Subcutaneous abdominal adipose tissue (tissue), 5 donors: ENCODE results near the gene CD69.
"Not testable (repeated sequence)": the region's sequence is repeated elsewhere in the genome, so short reads cannot be mapped to it uniquely, and the experiment has no call there.

Experiments
- H3K27ac ChIP-seq: one replicate; pipeline ENCODE4 v1.7.0; 2013; ENCODE audit warnings: low read depth, mild to moderate bottlenecking, inconsistent platforms, low read length, moderate library complexity
- H3K27me3 ChIP-seq, 5 donors: one replicate each; pipeline ENCODE4 v1.7.0; 2013; ENCODE audit warnings: low read length in 5 of 5, inconsistent platforms in 1 of 5; ENCODE audit not compliant: control insufficient read depth in 5 of 5, insufficient read depth in 4 of 5
- H3K36me3 ChIP-seq, 5 donors: one replicate each; pipeline ENCODE4 v1.7.0; 2013; ENCODE audit warnings: low read length in 5 of 5; ENCODE audit not compliant: control insufficient read depth in 5 of 5, insufficient read depth in 5 of 5
- H3K4me1 ChIP-seq, 5 donors: one replicate each; pipeline ENCODE4 v1.7.0; 2013; ENCODE audit warnings: low read length in 5 of 5, mild to moderate bottlenecking in 3 of 5, moderate library complexity in 1 of 5; ENCODE audit not compliant: control insufficient read depth in 5 of 5, insufficient read depth in 5 of 5
- H3K4me3 ChIP-seq, 5 donors: one replicate each; pipeline ENCODE4 v1.7.0; 2013; ENCODE audit warnings: low read length in 5 of 5, low read depth in 1 of 5
- H3K9ac ChIP-seq, 5 donors: one replicate each; pipeline ENCODE4 v1.7.0; 2013; ENCODE audit warnings: low read length in 5 of 5, mild to moderate bottlenecking in 4 of 5, moderate library complexity in 3 of 5
- H3K9me3 ChIP-seq, 5 donors: one replicate each; pipeline ENCODE4 v1.7.0; 2013; ENCODE audit warnings: low read length in 5 of 5; ENCODE audit not compliant: control insufficient read depth in 5 of 5
- donor health status: healthy.
- donor health status: healthy.
- donor health status: healthy.
- donor health status: healthy.
- donor health status: healthy.

CD69 gene

GRCh38 chr12:9724023-9724422, 36.7 kb downstream of the CD69 start:
- Histone ChIP-seq H3K27me3 (no peaks in the 10 kb centered on the region), H3K4me3 (no peak overlapping the region)

GRCh38 chr12:9721394-9722092, 39.2 kb downstream of the CD69 start:
- no peaks in the 10 kb centered on the region for H3K4me1 ChIP-seq
- no peaks in the 10 kb centered on the region for H3K9me3 ChIP-seq
- H3K27me3 ChIP-seq, result no peaks in the 10 kb centered on the region
- no peak overlapping the region for H3K9ac ChIP-seq
- H3K36me3 ChIP-seq, result no peaks in the 10 kb centered on the region
- H3K4me3 ChIP-seq, result no peak overlapping the region
- no peak overlapping the region for H3K27ac ChIP-seq

More at GRCh38 chr12:9724023-9724422, 36.7 kb downstream of the CD69 start:
- H3K9me3 ChIP-seq, result no peaks in the 10 kb centered on the region
- no peak overlapping the region for H3K9ac ChIP-seq
- H3K36me3 ChIP-seq, result no peaks in the 10 kb centered on the region
- H3K4me1 ChIP-seq, result no peaks in the 10 kb centered on the region
- H3K27ac ChIP-seq, result no peak overlapping the region

- H3K4me3 ChIP-seq, result no peak overlapping the region
- no peaks in the 10 kb centered on the region for H3K9me3 ChIP-seq
- H3K36me3 ChIP-seq, result no peaks in the 10 kb centered on the region
- H3K27ac ChIP-seq, result no peak overlapping the region
- H3K27me3 ChIP-seq, result no peaks in the 10 kb centered on the region
- no peak overlapping the region for H3K9ac ChIP-seq
- H3K4me1 ChIP-seq, result no peaks in the 10 kb centered on the region
Observed at GRCh38 chr12:9719790-9720189, 40.9 kb downstream of the CD69 start.

GRCh38 chr12:9718968-9719367, 41.7 kb downstream of the CD69 start:
- Histone ChIP-seq H3K36me3 (no peaks in the 10 kb centered on the region), H3K9me3 (no peaks in the 10 kb centered on the region), H3K9ac (no peak overlapping the region), H3K27ac (no peak overlapping the region), H3K4me1 (no peaks in the 10 kb centered on the region), H3K4me3 (no peak overlapping the region), H3K27me3 (no peaks in the 10 kb centered on the region)

- Histone ChIP-seq H3K4me1 (no peaks in the 10 kb centered on the region), H3K9me3 (no peaks in the 10 kb centered on the region), H3K4me3 (no peak overlapping the region), H3K36me3 (no peaks in the 10 kb centered on the region), H3K9ac (no peak overlapping the region), H3K27ac (no peak overlapping the region), H3K27me3 (no peaks in the 10 kb centered on the region)
Observed at GRCh38 chr12:9717070-9717925, 43.4 kb downstream of the CD69 start.

GRCh38 chr12:9713032-9713558, 47.6 kb downstream of the CD69 start:
- H3K27ac ChIP-seq, H3K4me3 ChIP-seq, H3K9me3 ChIP-seq, H3K27me3 ChIP-seq, H3K4me1 ChIP-seq, H3K9ac ChIP-seq, H3K36me3 ChIP-seq: not testable (repeated sequence)

- Histone ChIP-seq H3K4me3 (no peak overlapping the region), H3K36me3 (no peaks in the 10 kb centered on the region), H3K9me3 (no peaks in the 10 kb centered on the region), H3K9ac (no peak overlapping the region), H3K4me1 (peaks cover 0 to 5% (median 4%) of the 10 kb centered on the region in 5 donors), H3K27me3 (peaks cover 0 to 4% (median 0%) of the 10 kb centered on the region in 5 donors), H3K27ac (no peak overlapping the region)
Observed at GRCh38 chr12:9711664-9712063, 49.0 kb downstream of the CD69 start.

- no peak overlapping the region for H3K27ac ChIP-seq
- H3K4me3 ChIP-seq, result no peak overlapping the region
- no peaks in the 10 kb centered on the region for H3K36me3 ChIP-seq
- H3K4me1 ChIP-seq, result peaks cover 0 to 5% (median 4%) of the 10 kb centered on the region in 5 donors
- H3K27me3 ChIP-seq, result peaks cover 0 to 4% (median 0%) of the 10 kb centered on the region in 5 donors
- H3K9ac ChIP-seq, result no peak overlapping the region
- H3K9me3 ChIP-seq, result no peaks in the 10 kb centered on the region
Observed at GRCh38 chr12:9710584-9711375, 49.9 kb downstream of the CD69 start.

- Histone ChIP-seq H3K36me3 (no peaks in the 10 kb centered on the region), H3K4me1 (peaks cover 0 to 5% (median 4%) of the 10 kb centered on the region in 5 donors), H3K27ac (no peak overlapping the region), H3K4me3 (no peak overlapping the region), H3K27me3 (peaks cover 0 to 4% (median 0%) of the 10 kb centered on the region in 5 donors), H3K9ac (no peak overlapping the region), H3K9me3 (no peaks in the 10 kb centered on the region)
Observed at GRCh38 chr12:9708853-9709252, 51.8 kb downstream of the CD69 start.
